Measurements from ENCODE around the gene TRAPPC2B.
A peak's percentile ranks its signal among the peaks of the same experiment; 100 is the strongest.

Gene TRAPPC2B

GRCh38 chr19:57362419-57362818 lies 932 bp upstream of the TRAPPC2B start:
- H3K79me2 ChIP-seq (ENCODE audit: insufficient read depth, low read length), result 0 out of 2 replicates have a peak, but pooled peaks cover 5% of the 10 kb centered on the region
- peaks cover 5% of the 10 kb centered on the region; the same call in 1 of the 2 replicates for H3K9me3 ChIP-seq (ENCODE audit: low read length)

DNA sequence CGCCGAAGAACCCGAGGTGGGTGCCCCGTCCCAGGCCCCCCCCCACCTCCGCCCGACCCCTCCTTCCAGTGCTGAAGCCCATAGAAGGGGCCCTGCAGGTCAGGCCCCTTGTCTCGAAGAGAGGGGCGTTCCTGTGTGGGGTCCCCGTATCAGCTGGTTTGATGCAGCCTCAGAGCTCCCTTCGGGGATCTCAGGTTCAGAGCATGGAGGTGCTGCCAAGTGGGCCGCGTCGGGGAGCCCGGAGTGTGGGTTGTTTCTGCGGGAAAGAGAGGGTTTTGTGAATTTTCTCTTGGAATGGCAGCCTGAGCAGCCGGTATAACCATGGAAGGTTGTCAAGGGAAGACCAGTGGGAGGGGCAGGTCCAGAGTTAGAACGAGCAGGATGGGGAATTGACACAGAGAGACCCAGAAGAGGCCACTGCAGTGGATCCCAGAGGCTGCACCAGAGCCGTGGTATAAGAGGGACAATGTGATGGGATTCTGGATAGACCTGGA lies 384 bp downstream of the TRAPPC2B start:
- H4K20me1 ChIP-seq (ENCODE audit: insufficient read depth, low read length), result no peaks in the 10 kb centered on the region

More at GRCh38 chr19:57362419-57362818, 932 bp upstream of the TRAPPC2B start:
- peaks cover 13% of the 10 kb centered on the region for H3K36me3 ChIP-seq (ENCODE audit: insufficient read depth, low read length)
- H2AFZ ChIP-seq (ENCODE audit: low read length), result 0 out of 2 replicates have a peak overlapping the region, but pooled peaks have one; percentile 3
- H3K27me3 ChIP-seq (ENCODE audit: insufficient read depth, low read length), result no peaks in the 10 kb centered on the region
- no peak for TF ChIP-seq EZH2 (IDR thresholded peaks at IDR 0.05; ENCODE audit: borderline replicate concordance, low read length)
- no peak for TF ChIP-seq CTCF (IDR thresholded peaks at IDR 0.05; ENCODE audit: low read length)
- peaks cover 11% of the 10 kb centered on the region for H3K4me1 ChIP-seq (ENCODE audit: insufficient read depth, low read length, severe bottlenecking)
- no peaks in the 10 kb centered on the region for H4K20me1 ChIP-seq (ENCODE audit: insufficient read depth, low read length)
- H3K4me2 ChIP-seq (ENCODE audit: low read length), result peak overlapping the region; percentile 56; the same call in 1 of the 2 replicates
- H3K9me2 ChIP-seq (ENCODE audit: low read depth, low read length), result no peaks in the 10 kb centered on the region
- H3K27ac ChIP-seq (ENCODE audit: low read depth, low read length, poor library complexity, severe bottlenecking), result no peak overlapping the region
- H3K9ac ChIP-seq (ENCODE audit: low read length), result no peak overlapping the region
- no peaks in the 10 kb centered on the region for H3F3A ChIP-seq (ENCODE audit: insufficient read depth, low read length)
- H3K4me3 ChIP-seq (ENCODE audit: low read depth, low read length, poor library complexity, severe bottlenecking), result peak overlapping the region; percentile 74

GRCh38 chr19:57366776-57367175 lies 3.4 kb downstream of the TRAPPC2B start:
- peaks cover 11% of the 10 kb centered on the region for H3K4me1 ChIP-seq (ENCODE audit: insufficient read depth, low read length, severe bottlenecking)
- H3F3A ChIP-seq (ENCODE audit: insufficient read depth, low read length), result no peaks in the 10 kb centered on the region
- H3K9ac ChIP-seq (ENCODE audit: low read length), result no peak overlapping the region
- H3K4me2 ChIP-seq (ENCODE audit: low read length), result no peak overlapping the region
- no peak for TF ChIP-seq EZH2 (IDR thresholded peaks at IDR 0.05; ENCODE audit: borderline replicate concordance, low read length)
- TF ChIP-seq CTCF (IDR thresholded peaks at IDR 0.05; ENCODE audit: low read length), result no peak
- no peaks in the 10 kb centered on the region for H4K20me1 ChIP-seq (ENCODE audit: insufficient read depth, low read length)
- H3K4me3 ChIP-seq (ENCODE audit: low read depth, low read length, poor library complexity, severe bottlenecking), result no peak overlapping the region
- H3K27ac ChIP-seq (ENCODE audit: low read depth, low read length, poor library complexity, severe bottlenecking), result no peak overlapping the region
- H3K36me3 ChIP-seq (ENCODE audit: insufficient read depth, low read length), result peaks cover 19% of the 10 kb centered on the region
- H3K9me2 ChIP-seq (ENCODE audit: low read depth, low read length), result no peaks in the 10 kb centered on the region
- no peak overlapping the region for H2AFZ ChIP-seq (ENCODE audit: low read length)
- 0 out of 2 replicates have a peak, but pooled peaks cover 2% of the 10 kb centered on the region for H3K9me3 ChIP-seq (ENCODE audit: low read length)
- H3K27me3 ChIP-seq (ENCODE audit: insufficient read depth, low read length), result no peaks in the 10 kb centered on the region
- 0 out of 2 replicates have a peak, but pooled peaks cover 5% of the 10 kb centered on the region for H3K79me2 ChIP-seq (ENCODE audit: insufficient read depth, low read length)

More for the DNA sequence above, 384 bp downstream of the TRAPPC2B start:
- H3F3A ChIP-seq (ENCODE audit: insufficient read depth, low read length), result no peaks in the 10 kb centered on the region
- H3K4me2 ChIP-seq (ENCODE audit: low read length), result peak overlapping the region; percentile 85
- no peaks in the 10 kb centered on the region for H3K9me2 ChIP-seq (ENCODE audit: low read depth, low read length)
- peak overlapping the region; percentile 19 for H3K27ac ChIP-seq (ENCODE audit: low read depth, low read length, poor library complexity, severe bottlenecking)
- peak overlapping the region; percentile 74 for H3K9ac ChIP-seq (ENCODE audit: low read length)
- 0 out of 2 replicates have a peak, but pooled peaks cover 2% of the 10 kb centered on the region for H3K9me3 ChIP-seq (ENCODE audit: low read length)
- H3K4me3 ChIP-seq (ENCODE audit: low read depth, low read length, poor library complexity, severe bottlenecking), result peak overlapping the region; percentile 74
- H3K36me3 ChIP-seq (ENCODE audit: insufficient read depth, low read length), result peaks cover 11% of the 10 kb centered on the region
- H3K27me3 ChIP-seq (ENCODE audit: insufficient read depth, low read length), result no peaks in the 10 kb centered on the region
- H2AFZ ChIP-seq (ENCODE audit: low read length), result no peak overlapping the region
- H3K4me1 ChIP-seq (ENCODE audit: insufficient read depth, low read length, severe bottlenecking), result peaks cover 11% of the 10 kb centered on the region
- 0 out of 2 replicates have a peak, but pooled peaks cover 5% of the 10 kb centered on the region for H3K79me2 ChIP-seq (ENCODE audit: insufficient read depth, low read length)
- no peak for TF ChIP-seq CTCF (IDR thresholded peaks at IDR 0.05; ENCODE audit: low read length)
- TF ChIP-seq EZH2 (IDR thresholded peaks at IDR 0.05; ENCODE audit: borderline replicate concordance, low read length), result no peak
